Stimulated activated memory B cell treated with anti-CD40 and anti-IgM and Interleukin-4, amounts not matched to agents 10 μg/mL and 1 μg/mL and 100 μg/mL, for 72 hours (primary cell): ENCODE results near the gene POGLUT2.
"Not testable (repeated sequence)": the region's sequence is repeated elsewhere in the genome, so short reads cannot be mapped to it uniquely, and the experiment has no call there.

Source experiments
- ATAC-seq: fragments of 150-1000 bp; cut with Tn5 transposase; 2 replicates; pipeline ENCODE4 v1.10.0; 2021
- H3K27ac Mint-ChIP-seq: one replicate; pipeline ENCODE4 v1.8.0; 2022; ENCODE audit warnings: mild to moderate bottlenecking, mixed read lengths
- H3K27me3 Mint-ChIP-seq: one replicate; pipeline ENCODE4 v1.8.0; 2022; ENCODE audit warnings: mixed read lengths
- H3K36me3 Mint-ChIP-seq: one replicate; pipeline ENCODE4 v1.8.0; 2022; ENCODE audit warnings: mixed read lengths
- H3K4me1 Mint-ChIP-seq: one replicate; pipeline ENCODE4 v1.8.0; 2022; ENCODE audit warnings: mixed read lengths
- H3K4me3 Mint-ChIP-seq: one replicate; pipeline ENCODE4 v1.8.0; 2022; ENCODE audit warnings: mild to moderate bottlenecking, moderate library complexity, mixed read lengths
- H3K9me3 Mint-ChIP-seq: one replicate; pipeline ENCODE4 v1.8.0; 2022; ENCODE audit warnings: mixed read lengths

The POGLUT2 gene

GRCh38 chr13:102780656-102781055 is 18.1 kb downstream of the POGLUT2 start:
- not testable (repeated sequence) for H3K4me1 Mint-ChIP-seq, H3K27ac Mint-ChIP-seq, H3K4me3 Mint-ChIP-seq, ATAC-seq, H3K9me3 Mint-ChIP-seq, H3K27me3 Mint-ChIP-seq
- peaks cover 12% of the 10 kb centered on the region for H3K36me3 Mint-ChIP-seq

GRCh38 chr13:102779436-102780159 is 19.2 kb downstream of the POGLUT2 start:
- Mint-ChIP-seq H3K4me3 (no peak overlapping the region), H3K27ac (peak overlapping the region; percentile 3)
- peak; percentile 16 for ATAC-seq

GRCh38 chr13:102777736-102778135 is 21.0 kb downstream of the POGLUT2 start:
- H3K27ac Mint-ChIP-seq: no peak overlapping the region
- ATAC-seq: no peak
- peaks cover 12% of the 10 kb centered on the region for H3K36me3 Mint-ChIP-seq
- no peaks in the 10 kb centered on the region for H3K27me3 Mint-ChIP-seq
- H3K4me3 Mint-ChIP-seq: no peak overlapping the region
- H3K9me3 Mint-ChIP-seq: peaks cover 5% of the 10 kb centered on the region
- H3K4me1 Mint-ChIP-seq: peaks cover 20% of the 10 kb centered on the region

More at GRCh38 chr13:102779436-102780159, 19.2 kb downstream of the POGLUT2 start:
- no peaks in the 10 kb centered on the region for H3K27me3 Mint-ChIP-seq
- peaks cover 10% of the 10 kb centered on the region for H3K4me1 Mint-ChIP-seq
- peaks cover 5% of the 10 kb centered on the region for H3K9me3 Mint-ChIP-seq
- peaks cover 12% of the 10 kb centered on the region for H3K36me3 Mint-ChIP-seq

- no peak for ATAC-seq
- Mint-ChIP-seq H3K9me3 (peaks cover 5% of the 10 kb centered on the region), H3K4me3 (no peak overlapping the region), H3K36me3 (peaks cover 5% of the 10 kb centered on the region), H3K27ac (no peak overlapping the region), H3K4me1 (peaks cover 34% of the 10 kb centered on the region), H3K27me3 (no peaks in the 10 kb centered on the region)
These were observed 22.5 kb downstream of the POGLUT2 start for GRCh38 chr13:102776271-102776670.

GRCh38 chr13:102774591-102775520 is 23.9 kb downstream of the POGLUT2 start:
- no peak for ATAC-seq
- Mint-ChIP-seq H3K4me1 (peaks cover 36% of the 10 kb centered on the region), H3K27me3 (no peaks in the 10 kb centered on the region)

GRCh38 chr13:102774214-102774568 is 24.6 kb downstream of the POGLUT2 start:
- ATAC-seq: no peak
- Mint-ChIP-seq H3K4me1 (peaks cover 30% of the 10 kb centered on the region), H3K9me3 (no peaks in the 10 kb centered on the region), H3K36me3 (no peaks in the 10 kb centered on the region), H3K4me3 (peak overlapping the region; percentile 80), H3K27me3 (no peaks in the 10 kb centered on the region), H3K27ac (peak overlapping the region; percentile 85)

More at GRCh38 chr13:102774591-102775520, 23.9 kb downstream of the POGLUT2 start:
- Mint-ChIP-seq H3K9me3 (no peaks in the 10 kb centered on the region), H3K4me3 (peak overlapping the region; percentile 80), H3K36me3 (no peaks in the 10 kb centered on the region), H3K27ac (peak overlapping the region; percentile 85)

GRCh38 chr13:102773441-102774213 is 25.1 kb downstream of the POGLUT2 start, which contains the start of gene TEX30:
Gene TEX30, minus strand, starts transcription at chr13:102773786. Its CDS starts 3,760 bp downstream, at chr13:102770026.
- Mint-ChIP-seq H3K4me1 (peaks cover 30% of the 10 kb centered on the region), H3K9me3 (no peaks in the 10 kb centered on the region), H3K27ac (peak within 1 kb of the TSS; percentile 85), H3K27me3 (no peaks in the 10 kb centered on the region), H3K36me3 (no peaks in the 10 kb centered on the region), H3K4me3 (peak within 1 kb of the TSS; percentile 80)
- ATAC-seq: peak; percentile 98

- peak overlapping the region; percentile 80 for H3K4me3 Mint-ChIP-seq
These were observed 26.7 kb downstream of the POGLUT2 start for GRCh38 chr13:102772042-102772425.

GRCh38 chr13:102771298-102772041 is 27.3 kb downstream of the POGLUT2 start:
- ATAC-seq: no peak
- H3K27me3 Mint-ChIP-seq: no peaks in the 10 kb centered on the region
- H3K4me3 Mint-ChIP-seq: no peak overlapping the region
- no peak overlapping the region for H3K27ac Mint-ChIP-seq
- H3K9me3 Mint-ChIP-seq: no peaks in the 10 kb centered on the region
- H3K36me3 Mint-ChIP-seq: no peaks in the 10 kb centered on the region
- peaks cover 30% of the 10 kb centered on the region for H3K4me1 Mint-ChIP-seq

More at GRCh38 chr13:102772042-102772425, 26.7 kb downstream of the POGLUT2 start:
- Mint-ChIP-seq H3K36me3 (no peaks in the 10 kb centered on the region), H3K4me1 (peaks cover 30% of the 10 kb centered on the region), H3K9me3 (no peaks in the 10 kb centered on the region), H3K27ac (no peak overlapping the region), H3K27me3 (no peaks in the 10 kb centered on the region)
- ATAC-seq: no peak

- H3K36me3 Mint-ChIP-seq: no peaks in the 10 kb centered on the region
- H3K9me3 Mint-ChIP-seq: no peaks in the 10 kb centered on the region
- H3K4me3 Mint-ChIP-seq: no peak overlapping the region
- no peak overlapping the region for H3K27ac Mint-ChIP-seq
- no peaks in the 10 kb centered on the region for H3K27me3 Mint-ChIP-seq
- ATAC-seq: no peak
- H3K4me1 Mint-ChIP-seq: peaks cover 30% of the 10 kb centered on the region
These were observed 28.3 kb downstream of the POGLUT2 start for GRCh38 chr13:102770435-102770834.

GRCh38 chr13:102769679-102770078 is 29.1 kb downstream of the POGLUT2 start:
- H3K36me3 Mint-ChIP-seq: no peaks in the 10 kb centered on the region

GRCh38 chr13:102768909-102769308 is 29.9 kb downstream of the POGLUT2 start:
- H3K27me3 Mint-ChIP-seq: no peaks in the 10 kb centered on the region
- no peak overlapping the region for H3K4me3 Mint-ChIP-seq
- no peak overlapping the region for H3K27ac Mint-ChIP-seq
- peaks cover 20% of the 10 kb centered on the region for H3K4me1 Mint-ChIP-seq
- ATAC-seq: no peak
- no peaks in the 10 kb centered on the region for H3K36me3 Mint-ChIP-seq
- H3K9me3 Mint-ChIP-seq: no peaks in the 10 kb centered on the region

More at GRCh38 chr13:102769679-102770078, 29.1 kb downstream of the POGLUT2 start:
- Mint-ChIP-seq H3K27me3 (no peaks in the 10 kb centered on the region), H3K9me3 (no peaks in the 10 kb centered on the region), H3K4me1 (peaks cover 27% of the 10 kb centered on the region), H3K4me3 (no peak overlapping the region), H3K27ac (no peak overlapping the region)
- ATAC-seq: no peak

GRCh38 chr13:102763741-102764140 is 35.0 kb downstream of the POGLUT2 start:
- Mint-ChIP-seq H3K27ac (no peak overlapping the region), H3K9me3 (no peaks in the 10 kb centered on the region), H3K36me3 (no peaks in the 10 kb centered on the region), H3K4me1 (no peaks in the 10 kb centered on the region), H3K4me3 (no peak overlapping the region), H3K27me3 (no peaks in the 10 kb centered on the region)
- ATAC-seq: no peak

- Mint-ChIP-seq H3K27me3 (no peaks in the 10 kb centered on the region), H3K36me3 (no peaks in the 10 kb centered on the region), H3K4me3 (no peak overlapping the region), H3K27ac (no peak overlapping the region), H3K4me1 (no peaks in the 10 kb centered on the region), H3K9me3 (no peaks in the 10 kb centered on the region)
- ATAC-seq: no peak
These were observed 37.7 kb downstream of the POGLUT2 start for GRCh38 chr13:102761071-102761470.
